Measurements from ENCODE around the gene SREBF2.

Gene SREBF2

GRCh38 chr22:41828516-41828915, 4.4 kb upstream of the SREBF2 start:
- Histone ChIP-seq H3K27me3 (ENCODE audit: insufficient read depth, low read length, poor library complexity, severe bottlenecking) (no peaks in the 10 kb centered on the region), H3K79me2 (ENCODE audit: insufficient read depth, low read length) (peaks cover 20% of the 10 kb centered on the region), H3K4me1 (ENCODE audit: insufficient read depth, low read length, poor library complexity, severe bottlenecking) (peaks cover 33% of the 10 kb centered on the region), H3K9me2 (replicated peaks; ENCODE audit: low read depth, low read length) (no peaks in the 10 kb centered on the region), H3K36me3 (ENCODE audit: insufficient read depth, low read length) (peaks cover 17% of the 10 kb centered on the region; the same call in 1 of the 2 replicates), H3F3A (ENCODE audit: low read depth) (no peaks in the 10 kb centered on the region), H4K20me1 (ENCODE audit: insufficient read depth, low read length, poor library complexity, severe bottlenecking) (no peaks in the 10 kb centered on the region), H2AFZ (ENCODE audit: low read length) (no peak overlapping the region), H3K9me3 (ENCODE audit: insufficient read depth, low read depth, low read length) (no peaks in the 10 kb centered on the region), H3K9ac (ENCODE audit: low read depth, low read length, poor library complexity, severe bottlenecking) (peak overlapping the region; percentile 26), H3K4me3 (ENCODE audit: low read length, poor library complexity, severe bottlenecking) (no peak overlapping the region), H3K4me2 (ENCODE audit: low read depth, low read length, poor library complexity, severe bottlenecking) (no peak overlapping the region)
- no peak for TF ChIP-seq CTCF (conservative IDR thresholded peaks at IDR 0.05; ENCODE audit: low read length)
- TF ChIP-seq EZH2phosphoT487 (IDR thresholded peaks at IDR 0.05; ENCODE audit: borderline replicate concordance) = no peak

GRCh38 chr22:41830174-41830573, 2.7 kb upstream of the SREBF2 start:
- Histone ChIP-seq H3K9ac (ENCODE audit: low read depth, low read length, poor library complexity, severe bottlenecking) (peak overlapping the region; percentile 45), H3K4me1 (ENCODE audit: insufficient read depth, low read length, poor library complexity, severe bottlenecking) (peaks cover 39% of the 10 kb centered on the region), H3K36me3 (ENCODE audit: insufficient read depth, low read length) (peaks cover 11% of the 10 kb centered on the region; the same call in 1 of the 2 replicates), H2AFZ (ENCODE audit: low read length) (no peak overlapping the region), H4K20me1 (ENCODE audit: insufficient read depth, low read length, poor library complexity, severe bottlenecking) (peaks cover 15% of the 10 kb centered on the region), H3F3A (ENCODE audit: low read depth) (no peaks in the 10 kb centered on the region), H3K9me2 (replicated peaks; ENCODE audit: low read depth, low read length) (no peaks in the 10 kb centered on the region), H3K9me3 (ENCODE audit: insufficient read depth, low read depth, low read length) (no peaks in the 10 kb centered on the region), H3K27me3 (ENCODE audit: insufficient read depth, low read length, poor library complexity, severe bottlenecking) (no peaks in the 10 kb centered on the region), H3K4me3 (ENCODE audit: low read length, poor library complexity, severe bottlenecking) (no peak overlapping the region), H3K4me2 (ENCODE audit: low read depth, low read length, poor library complexity, severe bottlenecking) (no peak overlapping the region), H3K79me2 (ENCODE audit: insufficient read depth, low read length) (peaks cover 37% of the 10 kb centered on the region)
- TF ChIP-seq EZH2phosphoT487 (IDR thresholded peaks at IDR 0.05; ENCODE audit: borderline replicate concordance) (no peak), CTCF (conservative IDR thresholded peaks at IDR 0.05; ENCODE audit: low read length) (peak; percentile 63)

GRCh38 chr22:41831383-41831782, 1.5 kb upstream of the SREBF2 start:
- no peaks in the 10 kb centered on the region for H3F3A ChIP-seq (ENCODE audit: low read depth)
- TF ChIP-seq EZH2phosphoT487 (IDR thresholded peaks at IDR 0.05; ENCODE audit: borderline replicate concordance) = no peak
- no peak for TF ChIP-seq CTCF (conservative IDR thresholded peaks at IDR 0.05; ENCODE audit: low read length)
- H3K4me1 ChIP-seq (ENCODE audit: insufficient read depth, low read length, poor library complexity, severe bottlenecking) = peaks cover 49% of the 10 kb centered on the region
- H3K9ac ChIP-seq (ENCODE audit: low read depth, low read length, poor library complexity, severe bottlenecking) = peak overlapping the region; percentile 93
- no peaks in the 10 kb centered on the region for H3K27me3 ChIP-seq (ENCODE audit: insufficient read depth, low read length, poor library complexity, severe bottlenecking)
- no peaks in the 10 kb centered on the region for H3K9me3 ChIP-seq (ENCODE audit: insufficient read depth, low read depth, low read length)
- peaks cover 24% of the 10 kb centered on the region for H4K20me1 ChIP-seq (ENCODE audit: insufficient read depth, low read length, poor library complexity, severe bottlenecking)
- peak overlapping the region; percentile 78 for H3K4me2 ChIP-seq (ENCODE audit: low read depth, low read length, poor library complexity, severe bottlenecking)
- no peak overlapping the region for H2AFZ ChIP-seq (ENCODE audit: low read length)
- peak overlapping the region; percentile 76 for H3K4me3 ChIP-seq (ENCODE audit: low read length, poor library complexity, severe bottlenecking)
- no peaks in the 10 kb centered on the region for H3K9me2 ChIP-seq (replicated peaks; ENCODE audit: low read depth, low read length)
- H3K36me3 ChIP-seq (ENCODE audit: insufficient read depth, low read length) = peaks cover 7% of the 10 kb centered on the region; the same call in 1 of the 2 replicates
- H3K79me2 ChIP-seq (ENCODE audit: insufficient read depth, low read length) = peaks cover 49% of the 10 kb centered on the region

Measured in Loucy (cell line).